Panc1 (cell line): ENCODE data around the gene NFKBIZ. TPM values are rescaled to one million over a fixed set of nuclear protein-coding genes. Genes with fewer than 3 reads are reported as not detected.

Experiments used
- ATAC-seq: fragments of 200-7000 bp; cut with Tn5 transposase; 2 replicates; pipeline ENCODE4 v1.9.1; 2020; ENCODE audit warnings: mild to moderate bottlenecking, moderate library complexity
- BruUV-seq: library from RNA; stranded (reverse); fragments of 400-500 nt; replicated peaks from 2 replicates; lab custom pipeline; 2021; lab: Mats Ljungman, UMichigan
- CTCF ChIA-PET: fragments of 300-600 bp; sonication (Branson Sonifier 250); formaldehyde crosslinking; loops from one replicate; lab custom pipeline; 2022; ENCODE audit warnings: antibody characterized with exemption; lab: Charles Lee
- POLR2A ChIA-PET: fragments of 300-600 bp; sonication (Branson Sonifier 250); formaldehyde crosslinking; loops from one replicate; lab custom pipeline; 2022; ENCODE audit warnings: antibody characterized with exemption; lab: Charles Lee
- DNase-seq: peaks from one replicate; pipeline ENCODE4 v3.0.0-alpha.2; 2010; ENCODE audit warnings: low read depth, low spot score
- H3K27ac ChIP-seq: 2 replicates; pipeline ENCODE4 v1.5.1; 2011; ENCODE audit warnings: mild to moderate bottlenecking, low read length, inconsistent platforms
- H3K27me3 ChIP-seq: fragments of 200-500 bp; sonication (Bioruptor generic); 2 replicates; pipeline ENCODE4 v1.6.0; 2014; ENCODE audit warnings: low read length, inconsistent platforms; ENCODE audit not compliant: control insufficient read depth, insufficient read depth
- H3K36me3 ChIP-seq: fragments of 200-500 bp; sonication (Bioruptor generic); 2 replicates; pipeline ENCODE4 v1.5.1; 2014; ENCODE audit warnings: inconsistent platforms, mild to moderate bottlenecking, low read length, moderate library complexity; ENCODE audit not compliant: control insufficient read depth, insufficient read depth
- H3K4me1 ChIP-seq: 2 replicates; pipeline ENCODE4 v1.5.1; 2011; ENCODE audit warnings: inconsistent platforms, mild to moderate bottlenecking, low read length, moderate library complexity; ENCODE audit not compliant: control insufficient read depth, insufficient read depth
- H3K4me3 ChIP-seq, 2 experiments: 2 replicates each; pipeline ENCODE4 v1.5.1; 2011 to 2012; ENCODE audit warnings: low read depth in 2 of 2, low read length in 2 of 2, mild to moderate bottlenecking in 2 of 2, inconsistent platforms in 1 of 2, moderate library complexity in 1 of 2
- H3K9me3 ChIP-seq: fragments of 200-500 bp; sonication (Bioruptor generic); 2 replicates; pipeline ENCODE4 v1.5.1; 2014; ENCODE audit warnings: low read depth, mild to moderate bottlenecking, inconsistent platforms, low read length, moderate library complexity; ENCODE audit not compliant: control insufficient read depth, insufficient read depth
- POLR2AphosphoS5 ChIP-seq: IDR thresholded peaks from 2 replicates; pipeline ENCODE4 v1.6.1; 2012; ENCODE audit warnings: mild to moderate bottlenecking, low read depth, low read length, moderate library complexity
- SIN3A ChIP-seq: IDR thresholded peaks from 2 replicates; pipeline ENCODE4 v1.6.1; 2012; ENCODE audit warnings: low read depth, mild to moderate bottlenecking, low read length, moderate library complexity, borderline replicate concordance; ENCODE audit not compliant: insufficient read depth
- TCF7L2 ChIP-seq: IDR thresholded peaks from 2 replicates; pipeline ENCODE4 v1.6.1; 2011; ENCODE audit warnings: mild to moderate bottlenecking, low read depth, low read length, inconsistent platforms
- in situ Hi-C: cut with HindIII; loops from 2 replicates; pipeline ENCODE4 v1.10.0; 2016; ENCODE audit warnings: low sequenced_read_pairs, low pct_unique_long_range_greater_than_20kb
- intact Hi-C: fragments of 100-400 bp; cut with micrococcal nuclease; formaldehyde crosslinking; loops from one replicate; pipeline ENCODE4 v1.10.0; 2022; ENCODE audit not compliant: unreplicated experiment
- total RNA-seq: library from RNA; stranded (reverse); gene quantifications from one replicate; pipeline ENCODE4 v1.2.1, GENCODE V29; 2021; ENCODE audit not compliant: unreplicated experiment
- TF ChIP-seq, protein P1 (sequence below), 2 experiments: IDR thresholded peaks; 2 replicates each; pipeline ENCODE4 v1.6.1; 2011 to 2012; ENCODE audit warnings: low read depth in 2 of 2, control low read depth in 1 of 2, low read length in 1 of 2, mild to moderate bottlenecking in 1 of 2, moderate library complexity in 1 of 2; ENCODE audit not compliant: insufficient read depth in 1 of 2
- TF ChIP-seq, protein P2 (sequence below): fragments of 450-650 bp; IDR thresholded peaks from 2 replicates; pipeline ENCODE4 v1.5.1; 2017; ENCODE audit warnings: mild to moderate bottlenecking

Gene NFKBIZ
- total RNA-seq, 1 experiment from 2014 or later: 17.4 TPM

DNA sequence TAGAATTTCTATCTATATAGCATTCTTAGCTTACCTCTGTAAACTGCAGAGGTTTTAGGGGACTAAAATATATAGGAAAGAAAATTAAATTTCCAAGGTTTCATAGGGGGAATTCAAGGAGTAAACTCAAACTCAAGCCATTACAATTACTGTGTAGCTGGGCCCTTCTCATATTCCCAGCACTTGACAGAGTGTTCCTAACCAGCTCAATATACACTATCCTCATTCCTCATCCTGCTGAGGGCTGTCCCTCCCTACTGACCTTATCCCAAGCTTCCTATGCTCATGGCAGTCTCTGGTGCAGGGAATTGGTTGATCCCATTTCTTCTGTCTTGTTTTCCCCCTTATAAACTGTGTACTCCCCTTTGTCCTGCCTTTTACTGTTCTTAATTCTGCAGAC, 36.4 kb upstream of the NFKBIZ start:
- no peak overlapping the region for H3K4me3 ChIP-seq
- CTCF ChIA-PET: interaction anchor here (0.7 to 1.2 kb wide), 3 partner anchors 412 to 418 kb away, joined by 3 to 5 read pairs (median 3); no protein-coding TSS in a partner anchor
- H3K27ac ChIP-seq: no peak overlapping the region
- H3K9me3 ChIP-seq: no peaks in the 10 kb centered on the region
- in situ Hi-C loops: loop anchor here (25.0 kb wide), 1 partner anchor 724 kb away; no protein-coding TSS in a partner anchor
- H3K4me1 ChIP-seq: no peaks in the 10 kb centered on the region
- no TSS peak for BruUV-seq
- TF ChIP-seq TCF7L2 (no peak), POLR2AphosphoS5 (no peak), SIN3A (no peak)
- TF ChIP-seq, protein P1, sequence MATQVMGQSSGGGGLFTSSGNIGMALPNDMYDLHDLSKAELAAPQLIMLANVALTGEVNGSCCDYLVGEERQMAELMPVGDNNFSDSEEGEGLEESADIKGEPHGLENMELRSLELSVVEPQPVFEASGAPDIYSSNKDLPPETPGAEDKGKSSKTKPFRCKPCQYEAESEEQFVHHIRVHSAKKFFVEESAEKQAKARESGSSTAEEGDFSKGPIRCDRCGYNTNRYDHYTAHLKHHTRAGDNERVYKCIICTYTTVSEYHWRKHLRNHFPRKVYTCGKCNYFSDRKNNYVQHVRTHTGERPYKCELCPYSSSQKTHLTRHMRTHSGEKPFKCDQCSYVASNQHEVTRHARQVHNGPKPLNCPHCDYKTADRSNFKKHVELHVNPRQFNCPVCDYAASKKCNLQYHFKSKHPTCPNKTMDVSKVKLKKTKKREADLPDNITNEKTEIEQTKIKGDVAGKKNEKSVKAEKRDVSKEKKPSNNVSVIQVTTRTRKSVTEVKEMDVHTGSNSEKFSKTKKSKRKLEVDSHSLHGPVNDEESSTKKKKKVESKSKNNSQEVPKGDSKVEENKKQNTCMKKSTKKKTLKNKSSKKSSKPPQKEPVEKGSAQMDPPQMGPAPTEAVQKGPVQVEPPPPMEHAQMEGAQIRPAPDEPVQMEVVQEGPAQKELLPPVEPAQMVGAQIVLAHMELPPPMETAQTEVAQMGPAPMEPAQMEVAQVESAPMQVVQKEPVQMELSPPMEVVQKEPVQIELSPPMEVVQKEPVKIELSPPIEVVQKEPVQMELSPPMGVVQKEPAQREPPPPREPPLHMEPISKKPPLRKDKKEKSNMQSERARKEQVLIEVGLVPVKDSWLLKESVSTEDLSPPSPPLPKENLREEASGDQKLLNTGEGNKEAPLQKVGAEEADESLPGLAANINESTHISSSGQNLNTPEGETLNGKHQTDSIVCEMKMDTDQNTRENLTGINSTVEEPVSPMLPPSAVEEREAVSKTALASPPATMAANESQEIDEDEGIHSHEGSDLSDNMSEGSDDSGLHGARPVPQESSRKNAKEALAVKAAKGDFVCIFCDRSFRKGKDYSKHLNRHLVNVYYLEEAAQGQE (IDR thresholded peaks at IDR 0.05; ENCODE audit: insufficient read depth in 1 of 2, low read depth in 2 of 2, low read length in 1 of 2): no peak
- TF ChIP-seq, protein P2, sequence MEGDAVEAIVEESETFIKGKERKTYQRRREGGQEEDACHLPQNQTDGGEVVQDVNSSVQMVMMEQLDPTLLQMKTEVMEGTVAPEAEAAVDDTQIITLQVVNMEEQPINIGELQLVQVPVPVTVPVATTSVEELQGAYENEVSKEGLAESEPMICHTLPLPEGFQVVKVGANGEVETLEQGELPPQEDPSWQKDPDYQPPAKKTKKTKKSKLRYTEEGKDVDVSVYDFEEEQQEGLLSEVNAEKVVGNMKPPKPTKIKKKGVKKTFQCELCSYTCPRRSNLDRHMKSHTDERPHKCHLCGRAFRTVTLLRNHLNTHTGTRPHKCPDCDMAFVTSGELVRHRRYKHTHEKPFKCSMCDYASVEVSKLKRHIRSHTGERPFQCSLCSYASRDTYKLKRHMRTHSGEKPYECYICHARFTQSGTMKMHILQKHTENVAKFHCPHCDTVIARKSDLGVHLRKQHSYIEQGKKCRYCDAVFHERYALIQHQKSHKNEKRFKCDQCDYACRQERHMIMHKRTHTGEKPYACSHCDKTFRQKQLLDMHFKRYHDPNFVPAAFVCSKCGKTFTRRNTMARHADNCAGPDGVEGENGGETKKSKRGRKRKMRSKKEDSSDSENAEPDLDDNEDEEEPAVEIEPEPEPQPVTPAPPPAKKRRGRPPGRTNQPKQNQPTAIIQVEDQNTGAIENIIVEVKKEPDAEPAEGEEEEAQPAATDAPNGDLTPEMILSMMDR: no peak
- no peak for ATAC-seq
- POLR2A ChIA-PET: interaction anchor here (1.2 kb wide), 1 partner anchor 413 kb away, joined by 3 read pairs; no protein-coding TSS in a partner anchor
- H3K36me3 ChIP-seq: no peaks in the 10 kb centered on the region
- no peaks in the 10 kb centered on the region for H3K27me3 ChIP-seq
- intact Hi-C loops: no loop called here
- DNase-seq: no peak

DNA sequence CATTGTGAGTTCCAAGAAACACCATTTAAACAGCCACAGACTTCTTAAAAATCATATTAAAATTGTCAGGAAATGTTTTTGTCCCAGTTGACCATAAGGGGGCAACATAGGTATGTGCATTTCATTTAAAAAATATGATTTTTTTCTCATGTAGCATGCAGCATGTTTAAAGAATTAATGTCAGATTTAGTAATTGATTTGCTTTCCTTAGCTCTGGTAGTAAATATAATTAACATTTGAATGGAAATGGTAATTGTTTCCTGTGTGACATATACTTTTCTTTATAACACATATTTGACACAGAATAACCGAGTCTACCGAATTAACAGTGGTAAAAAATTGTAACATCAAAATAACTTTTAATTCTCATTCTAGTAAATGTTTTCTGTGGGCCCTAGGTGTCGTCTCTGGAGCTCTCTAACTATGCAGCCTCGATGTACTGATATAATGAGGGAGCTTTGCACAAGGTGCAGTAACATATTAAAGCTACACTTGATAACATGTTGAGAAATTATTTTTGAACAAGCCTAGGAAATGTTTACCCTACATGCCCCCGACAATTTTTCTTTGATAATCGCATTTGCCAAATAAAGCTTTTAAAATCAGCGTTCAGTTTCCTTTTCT, 35.4 kb upstream of the NFKBIZ start:
- intact Hi-C loops (no loop called here), in situ Hi-C loops (loop anchor here (25.0 kb wide), 1 partner anchor 723 kb away; no protein-coding TSS in a partner anchor)
- CTCF ChIA-PET: interaction anchor here (0.6 to 1.3 kb wide), 3 partner anchors 387 to 415 kb away, joined by 4 to 7 read pairs (median 6); no protein-coding TSS in a partner anchor
- POLR2A ChIA-PET: interaction anchor here (1.0 kb wide), 1 partner anchor 9 kb away, joined by 3 read pairs; no protein-coding TSS in a partner anchor
- no TSS peak for BruUV-seq
- H3K36me3 ChIP-seq: no peaks in the 10 kb centered on the region
- no peak overlapping the region for H3K27ac ChIP-seq
- no peaks in the 10 kb centered on the region for H3K9me3 ChIP-seq
- DNase-seq: no peak
- no peaks in the 10 kb centered on the region for H3K4me1 ChIP-seq
- no peak overlapping the region for H3K4me3 ChIP-seq
- TF ChIP-seq, protein P1 (IDR thresholded peaks at IDR 0.05; ENCODE audit: insufficient read depth in 1 of 2, low read depth in 2 of 2, low read length in 1 of 2): no peak
- no peak for TF ChIP-seq TCF7L2
- TF ChIP-seq, protein P2: peak; percentile 70; the same call in 1 of the 2 replicates
- no peak for TF ChIP-seq SIN3A
- H3K27me3 ChIP-seq: no peaks in the 10 kb centered on the region
- no peak for ATAC-seq
